Transverse colon (tissue), 4 donors: ENCODE data around the gene CLCNKB. TPM values are rescaled to one million over a fixed set of nuclear protein-coding genes. Genes with fewer than 3 reads are reported as not detected.

Source experiments
- DNase-seq: peaks from one replicate; pipeline ENCODE4 v3.0.0-alpha.2; 2019
- H3K27ac ChIP-seq, 4 donors: fragments of 200-600 bp; sonication (generic); 2 replicates each; pipeline ENCODE4 v1.5.1; 2016 to 2018; ENCODE audit warnings: inconsistent platforms in 4 of 4
- H3K27me3 ChIP-seq: fragments of 200-600 bp; sonication (generic); 2 replicates; pipeline ENCODE4 v1.5.1; 2017; ENCODE audit warnings: inconsistent platforms
- H3K36me3 ChIP-seq, 4 donors: fragments of 200-600 bp; sonication (generic); 2 replicates each; pipeline ENCODE4 v1.5.1; 2017 to 2019; ENCODE audit warnings: inconsistent platforms in 4 of 4
- H3K4me1 ChIP-seq, 4 donors: fragments of 200-600 bp; sonication (generic); 2 replicates each; pipeline ENCODE4 v1.5.1; 2017 to 2020; ENCODE audit warnings: inconsistent platforms in 4 of 4
- H3K4me3 ChIP-seq, 4 donors: fragments of 200-600 bp; sonication (generic); 1 replicate in 1 of 4; 2 replicates in 3 of 4; pipeline versions ENCODE4 v1.5.1 to v1.6.1; 2017 to 2019; ENCODE audit warnings: inconsistent platforms in 4 of 4
- H3K9me3 ChIP-seq, 2 donors: fragments of 200-600 bp; sonication (generic); 2 replicates each; pipeline ENCODE4 v1.5.1; 2017 to 2019; ENCODE audit warnings: inconsistent platforms in 2 of 2
- CTCF ChIP-seq, 5 experiments: fragments of 200-600 bp in 3 of 5; fragments of 450-650 bp in 2 of 5; sonication (generic) in 3 of 5; IDR thresholded peaks; 1 replicate in 2 of 5; 2 replicates in 3 of 5; pipeline ENCODE4 v1.5.1; 2016 to 2017; ENCODE audit warnings: antibody characterized with exemption in 5 of 5, inconsistent platforms in 3 of 5, mild to moderate bottlenecking in 2 of 5, moderate library complexity in 1 of 5
- EP300 ChIP-seq: sonication (generic); formaldehyde crosslinking; IDR thresholded peaks from one replicate; pipeline ENCODE4 v1.6.1; 2017; ENCODE audit warnings: antibody characterized with exemption, low read depth
- POLR2A ChIP-seq: fragments of 450-650 bp; IDR thresholded peaks from one replicate; pipeline ENCODE4 v1.6.1; 2016; ENCODE audit warnings: antibody characterized with exemption, mild to moderate bottlenecking, moderate library complexity
- POLR2AphosphoS5 ChIP-seq, 3 donors: sonication (generic); formaldehyde crosslinking; IDR thresholded peaks; one replicate each; pipeline ENCODE4 v1.6.1; 2016; ENCODE audit warnings: antibody characterized with exemption in 3 of 3
- WGBS, 2 donors: methylation state at CpG; one replicate each; pipeline ENCODE4 v1.1.5; 2018; ENCODE audit warnings: low coverage in 1 of 2; 5-methylcytosine and 5-hydroxymethylcytosine counted together
- in situ Hi-C, 4 donors: fragments of 200-750 bp; cut with MboI; loops; one replicate each; pipeline versions ENCODE4 v1.15.0 to v1.15.1; 2017; ENCODE audit warnings: low sequenced_read_pairs in 3 of 4, low pct_ligation_motif_present in 1 of 4, low pct_unique_long_range_greater_than_20kb in 1 of 4
- intact Hi-C: fragments of 100-400 bp; cut with DNase I; formaldehyde crosslinking; loops from one replicate; pipeline ENCODE4 v1.15.1; 2023; ENCODE audit warnings: low total_unique reads
- total RNA-seq, 4 donors: library from RNA; depleted of rRNA; stranded (reverse); fragments of >200 nt; gene quantifications; one replicate each; pipeline ENCODE4 v1.1.0, GENCODE V29; 2016

The CLCNKB gene
- total RNA-seq, 4 donors from 2014 or later, result 0.48 to 1.1 TPM; not detected in 2

DNA sequence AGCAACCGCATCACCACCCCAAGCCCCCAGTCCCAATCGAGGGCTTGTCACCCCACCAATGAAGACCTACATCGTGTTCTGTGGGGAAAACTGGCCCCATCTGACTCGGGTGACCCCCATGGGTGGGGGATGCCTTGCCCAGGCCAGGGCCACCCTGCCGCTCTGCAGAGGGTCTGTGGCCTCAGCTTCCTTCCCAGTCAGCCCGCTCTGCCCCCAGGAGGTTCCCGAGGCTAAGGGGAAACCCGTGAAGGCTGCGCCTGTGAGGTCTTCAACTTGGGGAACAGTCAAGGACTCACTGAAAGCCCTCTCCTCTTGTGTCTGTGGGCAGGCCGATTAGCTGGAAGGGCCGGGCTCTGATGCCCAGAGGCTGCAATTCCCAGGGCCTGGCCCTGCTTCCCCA lies 37.6 kb upstream of the CLCNKB start:
- intact Hi-C loops, result no loop called here
- DNase-seq, result no peak

DNA sequence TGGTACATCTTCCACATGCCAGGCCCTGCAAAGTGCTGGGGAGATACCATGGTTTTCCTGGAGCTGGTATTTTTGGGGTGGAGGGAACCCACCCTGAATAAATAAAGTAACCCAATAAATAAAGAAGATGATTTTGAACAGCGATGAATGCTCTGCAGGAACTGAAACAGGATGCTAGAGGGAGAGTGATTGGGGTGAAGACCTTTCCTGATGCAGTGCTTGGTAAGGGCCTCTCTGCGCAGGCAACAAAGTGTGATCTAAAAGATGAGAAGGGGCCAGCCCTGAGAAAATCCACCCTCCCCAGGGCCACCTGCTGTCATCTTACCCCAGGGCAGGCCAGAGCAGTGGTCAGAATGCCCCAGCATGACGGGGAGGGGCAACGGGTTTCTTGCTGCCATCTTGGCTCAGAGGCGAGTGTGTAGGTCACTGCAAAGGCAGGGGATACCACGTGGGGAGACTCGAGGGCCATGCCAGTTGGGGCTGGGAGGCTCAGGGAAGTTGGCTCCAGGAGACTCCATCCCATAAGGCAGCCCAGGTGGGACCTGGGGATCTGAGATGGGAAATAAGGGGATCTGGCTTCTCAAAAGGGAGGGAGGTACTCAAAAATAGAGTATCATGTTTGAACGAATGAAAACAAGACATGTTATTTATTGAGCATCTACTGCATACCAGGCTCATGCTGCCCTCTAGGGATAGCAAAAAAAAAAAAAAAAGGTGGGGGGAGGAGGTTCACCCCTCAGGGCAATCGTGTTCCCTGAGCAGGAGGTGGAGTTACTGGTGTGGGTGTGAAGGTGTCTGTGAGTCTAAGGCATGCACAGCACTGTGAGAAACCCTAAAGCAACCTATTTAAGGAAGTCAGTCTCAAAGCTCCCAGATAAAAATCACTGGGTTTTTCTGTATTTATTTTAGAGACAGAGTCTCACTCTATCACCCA lies 36.8 kb upstream of the CLCNKB start:
- Histone ChIP-seq H3K9me3 (no peaks in the 10 kb centered on the region), H3K4me1 (no peaks in the 10 kb centered on the region), H3K4me3 (no peak overlapping the region), H3K27ac (no peak overlapping the region), H3K27me3 (no peaks in the 10 kb centered on the region), H3K36me3 (no peaks in the 10 kb centered on the region)
- DNase-seq, result no peak
- TF ChIP-seq POLR2A (no peak), CTCF (IDR thresholded peaks at IDR 0.05) (peak in 1 of 5 experiments; percentile 3), POLR2AphosphoS5 (IDR thresholded peaks at IDR 0.05) (no peak)
- intact Hi-C loops, result no loop called here
- WGBS, 2 donors, result 20 to 62% methylated on average over 1 to 9 of the region's 9 CpGs
- in situ Hi-C loops, result no loop called here

More for the DNA sequence above, 37.6 kb upstream of the CLCNKB start:
- Histone ChIP-seq H3K4me3 (no peak overlapping the region), H3K27me3 (no peaks in the 10 kb centered on the region), H3K9me3 (no peaks in the 10 kb centered on the region), H3K4me1 (no peaks in the 10 kb centered on the region), H3K36me3 (no peaks in the 10 kb centered on the region), H3K27ac (no peak overlapping the region)
- WGBS, 2 donors, result 61% methylated on average over 11 of the region's 11 CpGs; no CpG with 5 or more reads in 1 of the 2 donors
- TF ChIP-seq CTCF (IDR thresholded peaks at IDR 0.05) (no peak), POLR2A (no peak), POLR2AphosphoS5 (IDR thresholded peaks at IDR 0.05) (no peak), EP300 (no peak)
- in situ Hi-C loops, result no loop called here

GRCh38 chr1:16007671-16008341 lies 35.8 kb upstream of the CLCNKB start:
- intact Hi-C loops (loop anchor here (2.0 kb wide), 2 partner anchors 25 to 49 kb away; no protein-coding TSS in a partner anchor), in situ Hi-C loops (no loop called here)
- TF ChIP-seq CTCF (IDR thresholded peaks at IDR 0.05) (no peak), EP300 (no peak), POLR2A (no peak), POLR2AphosphoS5 (IDR thresholded peaks at IDR 0.05) (no peak)
- H3K36me3 ChIP-seq, result no peaks in the 10 kb centered on the region
- no peak overlapping the region for H3K4me3 ChIP-seq
- H3K27ac ChIP-seq, result no peak overlapping the region
- H3K27me3 ChIP-seq, result no peaks in the 10 kb centered on the region
- DNase-seq, result no peak
- H3K4me1 ChIP-seq, result peaks cover 0 to 6% (median 5%) of the 10 kb centered on the region in 4 donors
- H3K9me3 ChIP-seq, result no peaks in the 10 kb centered on the region
- 70 to 76% methylated on average over 2 to 6 of the region's 6 CpGs for WGBS, 2 donors

- DNase-seq, result peak; percentile 82
- H3K9me3 ChIP-seq, result no peaks in the 10 kb centered on the region
- no peak for TF ChIP-seq POLR2AphosphoS5 (IDR thresholded peaks at IDR 0.05)
- TF ChIP-seq EP300, result no peak
- TF ChIP-seq POLR2A, result no peak
- TF ChIP-seq CTCF (IDR thresholded peaks at IDR 0.05), result peak; percentile 94 to 98 (median 96)
- H3K27me3 ChIP-seq, result no peaks in the 10 kb centered on the region
- in situ Hi-C loops (no loop called here), intact Hi-C loops (loop anchor here (2.0 kb wide), 2 partner anchors 24 to 48 kb away; no protein-coding TSS in a partner anchor)
- peaks cover 11 to 18% (median 18%) of the 10 kb centered on the region in 4 donors for H3K4me1 ChIP-seq
- H3K36me3 ChIP-seq, result no peaks in the 10 kb centered on the region
- H3K27ac ChIP-seq, result no peak overlapping the region
- WGBS, 2 donors, result 0% methylated on average over 3 of the region's 4 CpGs; no CpG with 5 or more reads in 1 of the 2 donors
- H3K4me3 ChIP-seq, result no peak overlapping the region
These were observed 34.5 kb upstream of the CLCNKB start for GRCh38 chr1:16009030-16009460.
